ENCODE results near the gene CGAS. TPM values are rescaled to one million over a fixed set of nuclear protein-coding genes. Genes with fewer than 3 reads are reported as not detected.
"Not testable (repeated sequence)": the region's sequence is repeated elsewhere in the genome, so short reads cannot be mapped to it uniquely, and the experiment has no call there.

Gene CGAS
- total and polyA plus RNA-seq, 9 of the 15 experiments (the other 6 are each of a cell fraction or from before 2014, with no cell fraction given): 0.01 to 0.32 (median 0.06) TPM; not detected in 2

DNA sequence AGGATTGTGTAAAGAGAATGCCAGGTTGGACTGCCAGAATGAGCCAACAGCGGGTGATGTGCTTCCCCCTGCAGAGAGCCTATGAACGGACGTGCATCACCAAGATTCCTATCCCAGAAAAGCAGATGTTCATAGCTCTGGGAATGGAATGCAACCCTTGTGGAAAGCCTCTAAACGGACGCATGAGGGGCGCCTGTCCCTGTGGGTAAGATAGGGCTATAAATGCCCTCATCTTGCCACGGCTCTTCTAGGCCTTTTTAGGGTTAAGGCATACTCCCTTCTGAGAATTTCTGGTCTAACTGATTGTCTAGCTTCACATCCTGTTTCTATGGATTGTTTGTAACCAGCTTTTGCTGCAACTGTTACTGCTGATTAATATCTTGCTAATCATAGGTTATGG, 7.4 kb upstream of the CGAS start:
- DNase-seq (ENCODE audit: extremely low read depth in 1 of 4, low spot score in 3 of 4); H3K9me3 ChIP-seq (replicated peaks; ENCODE audit: control insufficient read depth, insufficient read depth, low read depth, low read length); ATAC-seq; FAIRE-seq; H3K27ac ChIP-seq (ENCODE audit: extremely low read depth, low read depth, low read length); H3K4me2 ChIP-seq (ENCODE audit: insufficient read depth, low read length); H4K20me1 ChIP-seq (replicated peaks; ENCODE audit: control insufficient read depth, insufficient read depth, low read length); H2AFZ ChIP-seq (ENCODE audit: low read depth, low read length); H3K9ac ChIP-seq (ENCODE audit: insufficient read depth in 1 of 2, low read depth in 2 of 2, low read length in 2 of 2); in situ Hi-C loops (cut with MboI); intact Hi-C loops (cut with micrococcal nuclease); H3K9me1 ChIP-seq (ENCODE audit: control insufficient read depth, insufficient read depth, low read length); H3K4me3 ChIP-seq; H3K27me3 ChIP-seq (ENCODE audit: control insufficient read depth in 2 of 2, insufficient read depth in 2 of 2, low read length in 2 of 2); CTCF ChIA-PET (ENCODE audit: low intra/inter-chr PET ratio); H3K4me1 ChIP-seq (replicated peaks in 1 of 2; ENCODE audit: control insufficient read depth in 2 of 2, insufficient read depth in 2 of 2, low read length in 2 of 2): not testable (repeated sequence)
- 54% methylated on average over 7 of the region's 7 CpGs for WGBS (ENCODE audit: insufficient coverage, low coverage, missing lambda C conversion rate)
- POLR2A ChIA-PET: interaction anchor here (0.6 kb wide), 1 partner anchor 134 kb away, joined by 3 read pairs; no protein-coding TSS in a partner anchor
- Histone ChIP-seq H3K79me2 (ENCODE audit: control insufficient read depth, insufficient read depth, low read length) (peaks cover 30% of the 10 kb centered on the region), H3K36me3 (ENCODE audit: control insufficient read depth, insufficient read depth, low read length) (peaks cover 13% of the 10 kb centered on the region; the same call in 2 of the 3 replicates)
- TF ChIP-seq, protein P1, sequence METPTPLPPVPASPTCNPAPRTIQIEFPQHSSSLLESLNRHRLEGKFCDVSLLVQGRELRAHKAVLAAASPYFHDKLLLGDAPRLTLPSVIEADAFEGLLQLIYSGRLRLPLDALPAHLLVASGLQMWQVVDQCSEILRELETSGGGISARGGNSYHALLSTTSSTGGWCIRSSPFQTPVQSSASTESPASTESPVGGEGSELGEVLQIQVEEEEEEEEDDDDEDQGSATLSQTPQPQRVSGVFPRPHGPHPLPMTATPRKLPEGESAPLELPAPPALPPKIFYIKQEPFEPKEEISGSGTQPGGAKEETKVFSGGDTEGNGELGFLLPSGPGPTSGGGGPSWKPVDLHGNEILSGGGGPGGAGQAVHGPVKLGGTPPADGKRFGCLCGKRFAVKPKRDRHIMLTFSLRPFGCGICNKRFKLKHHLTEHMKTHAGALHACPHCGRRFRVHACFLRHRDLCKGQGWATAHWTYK (CRISPR knock-in tag; IDR thresholded peaks at IDR 0.05): 0 out of 2 replicates have a peak, but pooled peaks have one; percentile 23
- 0 out of 2 replicates have a peak, but pooled peaks have one; percentile 19 for TF ChIP-seq BCL6 (CRISPR knock-in tag; IDR thresholded peaks at IDR 0.05)
- TSS peak; percentile 63 for BruUV-seq (replicated peaks)

Data from K562 (cell line).